ENCODE results near the gene INPP5E.

Gene INPP5E

GRCh38 chr9:136398286-136398685 is 41.4 kb downstream of the INPP5E start:
- Mint-ChIP-seq H3K4me1 (peaks cover 37% of the 10 kb centered on the region), H3K27ac (peak overlapping the region; percentile 80), H3K4me3 (peak overlapping the region; percentile 83), H3K9me3 (no peaks in the 10 kb centered on the region), H3K36me3 (peaks cover 76% of the 10 kb centered on the region)
- DNase-seq (ENCODE audit: low spot score in 2 of 2) (no peak), ATAC-seq (no peak)

GRCh38 chr9:136397643-136398042 is 42.0 kb downstream of the INPP5E start:
- Mint-ChIP-seq H3K9me3 (no peaks in the 10 kb centered on the region), H3K4me3 (peak overlapping the region; percentile 10), H3K27ac (no peak overlapping the region), H3K4me1 (peaks cover 36% of the 10 kb centered on the region), H3K36me3 (peaks cover 76% of the 10 kb centered on the region)
- DNase-seq (ENCODE audit: low spot score in 2 of 2) (no peak), ATAC-seq (no peak)

DNA sequence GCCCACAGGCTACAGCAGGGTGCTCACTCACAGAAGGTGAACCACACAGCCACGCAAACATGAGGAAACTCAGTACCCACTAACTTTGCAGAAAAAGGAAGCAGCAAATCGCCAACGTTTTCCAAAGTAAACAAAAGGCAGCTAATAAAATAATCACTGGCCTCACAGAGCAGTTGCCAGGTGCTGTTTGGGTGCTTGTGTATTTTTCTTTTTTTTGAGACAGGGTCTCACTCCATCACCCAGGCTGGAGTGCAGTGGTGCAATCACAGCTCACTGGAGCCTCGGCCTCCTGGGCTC is 43.5 kb downstream of the INPP5E start:
- H3K9me3 Mint-ChIP-seq: no peaks in the 10 kb centered on the region
- no peak overlapping the region for H3K4me3 Mint-ChIP-seq
- peaks cover 29% of the 10 kb centered on the region for H3K4me1 Mint-ChIP-seq
- peaks cover 77% of the 10 kb centered on the region for H3K36me3 Mint-ChIP-seq
- H3K27ac Mint-ChIP-seq: no peak overlapping the region
- no peak for DNase-seq (ENCODE audit: low spot score in 2 of 2)
- ATAC-seq: no peak

DNA sequence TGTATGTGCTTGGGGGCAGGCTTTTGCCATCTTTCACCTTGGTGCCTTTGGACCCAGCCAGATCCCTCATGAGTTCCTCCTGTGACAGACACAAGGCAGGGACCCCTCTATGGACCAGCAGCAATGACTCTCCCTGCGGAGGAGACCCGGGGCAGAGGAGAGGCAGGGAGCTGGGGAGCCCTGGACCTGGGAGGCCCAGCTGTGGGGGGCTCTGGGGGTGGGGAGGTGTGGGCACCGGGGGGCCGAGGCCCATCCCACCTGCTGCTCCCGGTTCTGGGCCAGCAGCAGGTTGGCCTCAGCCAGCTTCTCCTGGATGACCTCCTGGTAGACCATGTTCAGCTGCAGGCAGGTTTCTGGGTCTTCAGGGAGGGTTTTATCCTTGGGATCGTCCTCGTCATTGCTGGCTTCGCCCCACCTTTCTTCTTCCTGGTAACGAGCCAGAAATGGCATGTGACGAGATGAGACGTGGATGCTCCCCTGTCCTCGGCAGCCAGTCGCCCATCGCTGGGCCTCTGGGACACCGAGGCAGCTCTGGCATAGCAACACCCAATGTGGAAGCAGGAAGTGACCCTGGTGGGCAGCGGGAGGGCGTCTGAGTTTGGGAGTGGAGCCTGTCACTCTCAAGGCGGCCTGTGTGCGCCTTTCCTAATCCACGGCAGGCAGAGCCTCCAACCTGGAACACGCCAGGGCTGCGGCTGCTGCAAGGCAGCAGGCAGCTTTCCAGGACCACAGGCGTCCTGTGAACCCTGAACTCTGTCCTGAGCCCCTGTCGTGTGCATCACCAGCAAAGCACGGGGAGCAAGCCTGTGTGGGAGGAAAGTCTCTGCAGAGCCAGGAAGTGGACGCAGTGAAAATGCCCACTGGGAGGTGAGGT is 44.1 kb downstream of the INPP5E start:
- Mint-ChIP-seq H3K36me3 (peaks cover 82% of the 10 kb centered on the region), H3K4me1 (peaks cover 25% of the 10 kb centered on the region), H3K4me3 (no peak overlapping the region), H3K27ac (no peak overlapping the region), H3K9me3 (no peaks in the 10 kb centered on the region)
- DNase-seq (ENCODE audit: low spot score in 2 of 2): no peak
- no peak for ATAC-seq

DNA sequence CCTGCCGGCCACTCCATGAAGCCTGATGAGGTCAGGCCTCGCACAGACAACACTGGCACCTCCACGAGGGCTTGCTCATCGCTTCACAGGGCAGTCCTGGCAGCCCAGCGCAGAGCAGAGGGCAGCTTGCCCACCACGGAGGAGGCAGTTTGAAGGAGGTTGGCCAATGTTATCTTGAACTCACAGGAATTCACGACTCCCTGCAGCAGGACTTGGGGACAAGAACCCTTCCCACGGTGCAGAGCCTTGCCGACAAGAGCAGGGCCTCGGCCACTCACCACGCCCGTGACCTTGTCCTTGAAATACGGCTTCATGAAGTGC is 44.7 kb downstream of the INPP5E start:
- peaks cover 88% of the 10 kb centered on the region for H3K36me3 Mint-ChIP-seq

GRCh38 chr9:136394312-136395019 is 45.2 kb downstream of the INPP5E start:
- Mint-ChIP-seq H3K36me3 (peaks cover 93% of the 10 kb centered on the region), H3K27ac (no peak overlapping the region), H3K4me1 (peaks cover 22% of the 10 kb centered on the region), H3K4me3 (no peak overlapping the region), H3K9me3 (no peaks in the 10 kb centered on the region)
- DNase-seq (ENCODE audit: low spot score in 2 of 2) (no peak), ATAC-seq (no peak)

More for the DNA sequence above, 44.7 kb downstream of the INPP5E start:
- Mint-ChIP-seq H3K4me3 (no peak overlapping the region), H3K9me3 (no peaks in the 10 kb centered on the region), H3K4me1 (peaks cover 22% of the 10 kb centered on the region), H3K27ac (no peak overlapping the region)
- DNase-seq (ENCODE audit: low spot score in 2 of 2) (no peak), ATAC-seq (no peak)

DNA sequence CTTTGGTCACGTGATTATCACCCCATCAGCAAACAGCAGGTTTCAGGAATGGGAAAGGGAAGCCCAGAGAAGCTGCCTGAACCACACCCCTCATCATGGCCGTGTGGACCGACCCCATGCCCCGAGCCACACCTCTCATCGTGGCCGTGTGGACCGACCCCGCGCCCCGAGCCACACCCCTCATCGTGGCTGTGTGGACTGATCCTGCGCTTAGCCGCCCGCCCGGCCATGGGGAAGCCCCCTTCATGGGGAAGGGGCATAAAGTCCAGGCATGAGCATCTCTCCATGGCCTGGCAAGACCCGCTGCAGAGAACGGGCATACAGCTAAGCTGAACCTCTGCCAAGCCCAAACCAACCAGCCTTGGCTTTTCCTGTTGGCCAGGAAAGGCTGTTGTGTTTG is 46.1 kb downstream of the INPP5E start:
- ATAC-seq (no peak), DNase-seq (ENCODE audit: low spot score in 2 of 2) (no peak)
- Mint-ChIP-seq H3K36me3 (peaks cover 93% of the 10 kb centered on the region), H3K4me1 (peaks cover 13% of the 10 kb centered on the region), H3K4me3 (no peak overlapping the region), H3K9me3 (no peaks in the 10 kb centered on the region), H3K27ac (no peak overlapping the region)

DNA sequence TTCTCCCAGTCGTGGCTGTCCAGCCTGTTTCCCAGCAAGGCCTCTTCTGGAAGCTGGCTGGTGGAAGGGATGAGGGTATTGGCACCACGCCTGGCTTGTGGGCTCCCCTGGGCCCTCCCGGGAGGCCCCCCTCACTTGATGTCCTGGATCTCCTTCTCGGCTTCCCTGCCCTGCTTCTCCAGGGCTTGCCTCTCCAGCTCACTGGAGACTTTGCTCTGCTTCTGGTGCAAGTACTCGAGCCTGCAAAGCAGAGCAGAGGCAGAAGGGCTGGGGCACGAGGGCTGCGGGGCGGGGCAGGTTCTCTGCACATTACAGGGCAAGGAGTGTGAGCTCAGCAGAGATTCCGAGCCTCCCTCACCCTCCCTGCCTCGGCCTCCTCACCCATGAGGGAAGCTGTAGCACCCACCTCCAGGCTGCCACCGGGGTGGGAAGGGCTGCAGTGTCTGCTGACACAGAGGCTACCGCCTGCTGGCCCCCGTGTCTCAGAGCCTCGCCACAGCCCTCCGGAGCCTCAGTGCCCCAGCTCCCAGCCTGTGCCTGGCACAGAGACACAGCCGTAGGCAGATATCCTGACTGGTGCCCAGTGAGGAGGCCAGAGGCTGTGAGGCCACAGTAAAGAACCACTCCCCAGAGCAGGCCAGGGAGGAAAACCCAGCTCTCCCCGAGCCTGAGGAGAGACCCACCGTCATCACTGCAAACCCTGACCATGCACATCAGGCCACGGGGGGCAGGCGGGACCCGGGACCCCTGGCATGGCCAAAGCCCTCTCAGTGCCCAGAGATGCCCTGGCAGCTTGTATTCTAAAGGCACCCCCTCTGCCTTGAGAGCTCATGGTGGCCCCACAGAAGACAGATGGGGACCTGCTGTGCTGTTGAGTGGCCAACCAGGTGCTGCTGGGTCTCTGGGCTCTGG is 46.9 kb downstream of the INPP5E start:
- H3K4me3 Mint-ChIP-seq: no peak overlapping the region
- ATAC-seq (peak; percentile 11), DNase-seq (ENCODE audit: low spot score in 2 of 2) (no peak)
- peaks cover 8% of the 10 kb centered on the region for H3K4me1 Mint-ChIP-seq
- H3K27ac Mint-ChIP-seq: no peak overlapping the region
- peaks cover 93% of the 10 kb centered on the region for H3K36me3 Mint-ChIP-seq
- no peaks in the 10 kb centered on the region for H3K9me3 Mint-ChIP-seq

DNA sequence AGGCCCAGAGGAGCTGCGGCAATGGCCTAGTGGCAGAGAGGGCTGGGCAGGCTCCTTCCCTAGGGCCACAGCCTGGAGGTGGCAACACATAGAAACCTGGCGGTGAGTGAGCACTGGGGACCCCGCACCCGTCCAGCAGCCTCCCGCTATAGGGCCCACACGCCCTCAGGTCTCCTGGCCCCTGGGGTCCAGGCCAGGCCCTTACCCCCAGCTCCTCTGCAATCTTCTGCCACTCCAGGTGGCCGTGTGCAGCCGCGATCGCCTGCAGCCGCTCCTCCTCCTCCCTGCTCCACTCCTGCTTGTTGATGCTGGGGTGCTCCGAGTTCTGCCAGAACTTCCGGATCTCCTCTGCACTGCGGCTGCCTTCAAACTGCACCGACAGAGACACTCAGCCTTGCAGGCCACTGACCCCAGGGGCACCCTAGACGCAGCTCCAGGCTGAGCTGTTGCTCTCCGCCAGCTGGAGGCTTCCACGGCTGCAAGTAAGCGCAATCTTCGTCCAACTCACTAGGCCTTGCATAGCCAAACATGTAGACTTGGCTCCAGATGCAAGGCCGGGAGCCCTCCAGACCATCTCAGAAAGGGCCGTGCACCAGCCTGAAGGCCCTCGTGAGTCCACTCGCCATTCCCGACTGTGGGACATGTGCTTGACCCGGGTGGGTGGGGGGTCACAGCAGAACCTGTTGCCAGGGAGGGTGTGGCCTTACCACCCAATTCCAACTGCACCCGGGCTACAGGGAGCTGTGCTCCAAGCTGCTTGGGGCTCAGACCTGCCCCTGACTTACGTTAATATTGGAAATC is 47.7 kb downstream of the INPP5E start:
- Mint-ChIP-seq H3K4me1 (peaks cover 3% of the 10 kb centered on the region), H3K27ac (no peak overlapping the region), H3K9me3 (no peaks in the 10 kb centered on the region), H3K36me3 (peaks cover 93% of the 10 kb centered on the region), H3K4me3 (no peak overlapping the region)
- DNase-seq (ENCODE audit: low spot score in 2 of 2) (no peak), ATAC-seq (peak; percentile 6)

- Mint-ChIP-seq H3K36me3 (peaks cover 93% of the 10 kb centered on the region), H3K4me1 (peaks cover 25% of the 10 kb centered on the region), H3K4me3 (no peak overlapping the region), H3K27ac (no peak overlapping the region), H3K9me3 (no peaks in the 10 kb centered on the region)
- ATAC-seq (no peak), DNase-seq (ENCODE audit: low spot score in 2 of 2) (no peak)
Observed at GRCh38 chr9:136389396-136389795, 50.2 kb downstream of the INPP5E start.

GRCh38 chr9:136387217-136387616 is 52.4 kb downstream of the INPP5E start:
- Mint-ChIP-seq H3K27ac (no peak overlapping the region), H3K4me1 (peaks cover 26% of the 10 kb centered on the region), H3K36me3 (peaks cover 96% of the 10 kb centered on the region), H3K4me3 (no peak overlapping the region), H3K9me3 (no peaks in the 10 kb centered on the region)
- ATAC-seq (no peak), DNase-seq (ENCODE audit: low spot score in 2 of 2) (no peak)

- DNase-seq (ENCODE audit: low spot score in 2 of 2) (peak in 1 of 2 donors; percentile 67), ATAC-seq (peak; percentile 44)
- Mint-ChIP-seq H3K9me3 (no peaks in the 10 kb centered on the region), H3K4me1 (peaks cover 26% of the 10 kb centered on the region), H3K36me3 (peaks cover 92% of the 10 kb centered on the region), H3K4me3 (peak overlapping the region; percentile 34), H3K27ac (peak overlapping the region; percentile 40)
Observed at GRCh38 chr9:136386018-136386417, 53.6 kb downstream of the INPP5E start.

DNA sequence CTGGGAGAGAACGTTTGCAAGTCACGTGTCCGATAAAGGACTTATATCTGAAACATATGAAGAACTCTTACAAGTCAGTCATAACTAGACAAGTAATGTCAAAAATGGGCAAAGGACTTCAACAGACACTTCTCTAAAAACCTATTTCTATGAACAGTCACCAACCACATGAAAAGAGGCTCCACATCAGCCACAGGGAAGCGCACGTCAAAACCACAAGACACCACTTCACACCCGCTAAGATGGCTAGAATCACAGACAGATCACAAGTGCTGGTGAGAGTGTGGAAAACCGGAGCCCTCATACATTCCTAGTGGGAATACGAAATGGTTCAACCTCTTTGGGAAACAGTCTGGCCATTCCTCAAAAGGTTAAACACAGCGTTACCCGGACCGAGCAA is 54.6 kb downstream of the INPP5E start:
- H3K27ac Mint-ChIP-seq: peak overlapping the region; percentile 40
- peak overlapping the region; percentile 14 for H3K4me3 Mint-ChIP-seq
- H3K4me1 Mint-ChIP-seq: peaks cover 26% of the 10 kb centered on the region
- DNase-seq (ENCODE audit: low spot score in 2 of 2) (peak in 1 of 2 donors; percentile 68), ATAC-seq (peak; percentile 91)
- no peaks in the 10 kb centered on the region for H3K9me3 Mint-ChIP-seq
- H3K36me3 Mint-ChIP-seq: peaks cover 88% of the 10 kb centered on the region

DNA sequence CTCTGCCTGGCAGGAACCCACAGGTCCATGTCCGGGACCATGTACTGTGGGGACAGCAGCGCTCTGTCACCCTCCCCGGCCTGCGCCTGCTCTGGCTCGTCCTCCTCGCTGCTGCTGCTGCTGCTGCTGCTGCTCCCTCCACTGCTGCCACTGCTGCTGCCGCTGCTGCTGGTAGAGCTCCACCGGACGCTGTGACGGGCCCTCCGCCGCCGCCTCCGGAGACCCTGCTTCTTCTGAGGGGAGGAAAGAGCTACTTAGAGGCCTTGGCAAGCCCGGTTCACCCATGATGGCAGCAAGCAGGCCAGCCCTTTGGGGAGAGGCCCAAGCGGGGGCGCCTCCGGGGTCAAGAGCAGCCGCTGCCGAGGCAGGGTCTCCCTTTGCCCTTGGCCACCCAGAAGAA is 56.2 kb downstream of the INPP5E start:
- Mint-ChIP-seq H3K27ac (no peak overlapping the region), H3K36me3 (peaks cover 72% of the 10 kb centered on the region), H3K9me3 (no peaks in the 10 kb centered on the region), H3K4me3 (no peak overlapping the region), H3K4me1 (peaks cover 26% of the 10 kb centered on the region)
- no peak for DNase-seq (ENCODE audit: low spot score in 2 of 2)
- no peak for ATAC-seq

Measured in stimulated activated effector memory CD8-positive, alpha-beta T cell treated with anti-CD3 and anti-CD28 coated beads, Interleukin-12 subunit alpha, Interleukin-12 subunit beta, amount 100 ng/mL, for 72 hours (primary cell).